ENCODE data around the gene MYO7A. TPM values are rescaled to one million over a fixed set of nuclear protein-coding genes. Genes with fewer than 3 reads are reported as not detected.

MYO7A gene
- total RNA-seq, 1 donor = under 0.01 TPM

GRCh38 chr11:77093987-77094840 is 33.8 kb upstream of the MYO7A start:
- H3K4me1 ChIP-seq (ENCODE audit: insufficient read depth, low read length) = no peaks in the 10 kb centered on the region
- no peak for TF ChIP-seq CTCF (IDR thresholded peaks at IDR 0.05; ENCODE audit: extremely low read depth, low read depth, low read length)
- no peak overlapping the region for H3K4me2 ChIP-seq (ENCODE audit: insufficient read depth, low read length)
- H3K9me3 ChIP-seq (ENCODE audit: low read depth, low read length) = no peaks in the 10 kb centered on the region
- no peak overlapping the region for H3K4me3 ChIP-seq (ENCODE audit: insufficient read depth, low read length)
- no peak overlapping the region for H3K27ac ChIP-seq (ENCODE audit: low read depth, low read length)
- H3K27me3 ChIP-seq (ENCODE audit: insufficient read depth, low read length) = no peaks in the 10 kb centered on the region
- H4K20me1 ChIP-seq (ENCODE audit: insufficient read depth, low read length) = peaks cover 14% of the 10 kb centered on the region
- DNase-seq (ENCODE audit: insufficient read length, low spot score, missing footprints) = peak; percentile 65
- no peaks in the 10 kb centered on the region for H3K79me2 ChIP-seq (ENCODE audit: insufficient read depth, low read length)
- peaks cover 3% of the 10 kb centered on the region for H3K36me3 ChIP-seq (ENCODE audit: insufficient read depth, low read length)
- H2AFZ ChIP-seq (ENCODE audit: low read length) = no peak overlapping the region

GRCh38 chr11:77094841-77095365 is 33.1 kb upstream of the MYO7A start:
- H3K27me3 ChIP-seq (ENCODE audit: insufficient read depth, low read length) = no peaks in the 10 kb centered on the region
- peaks cover 14% of the 10 kb centered on the region for H4K20me1 ChIP-seq (ENCODE audit: insufficient read depth, low read length)
- TF ChIP-seq CTCF (IDR thresholded peaks at IDR 0.05; ENCODE audit: extremely low read depth, low read depth, low read length) = no peak
- peaks cover 3% of the 10 kb centered on the region for H3K36me3 ChIP-seq (ENCODE audit: insufficient read depth, low read length)
- no peaks in the 10 kb centered on the region for H3K9me3 ChIP-seq (ENCODE audit: low read depth, low read length)
- H3K4me3 ChIP-seq (ENCODE audit: insufficient read depth, low read length) = no peak overlapping the region
- no peaks in the 10 kb centered on the region for H3K4me1 ChIP-seq (ENCODE audit: insufficient read depth, low read length)
- no peaks in the 10 kb centered on the region for H3K79me2 ChIP-seq (ENCODE audit: insufficient read depth, low read length)
- H3K4me2 ChIP-seq (ENCODE audit: insufficient read depth, low read length) = no peak overlapping the region
- no peak overlapping the region for H3K27ac ChIP-seq (ENCODE audit: low read depth, low read length)
- peak; percentile 89 for DNase-seq (ENCODE audit: insufficient read length, low spot score, missing footprints)
- no peak overlapping the region for H2AFZ ChIP-seq (ENCODE audit: low read length)

GRCh38 chr11:77095551-77096490 is 32.2 kb upstream of the MYO7A start:
- no peak for TF ChIP-seq CTCF (IDR thresholded peaks at IDR 0.05; ENCODE audit: extremely low read depth, low read depth, low read length)

More at GRCh38 chr11:77095551-77096490, 32.2 kb upstream of the MYO7A start:
- peak; percentile 80 for DNase-seq (ENCODE audit: insufficient read length, low spot score, missing footprints)
- Histone ChIP-seq H3K27ac (ENCODE audit: low read depth, low read length) (no peak overlapping the region), H3K4me1 (ENCODE audit: insufficient read depth, low read length) (no peaks in the 10 kb centered on the region), H3K9me3 (ENCODE audit: low read depth, low read length) (no peaks in the 10 kb centered on the region), H3K27me3 (ENCODE audit: insufficient read depth, low read length) (no peaks in the 10 kb centered on the region), H3K4me2 (ENCODE audit: insufficient read depth, low read length) (no peak overlapping the region), H2AFZ (ENCODE audit: low read length) (no peak overlapping the region), H3K79me2 (ENCODE audit: insufficient read depth, low read length) (no peaks in the 10 kb centered on the region), H3K4me3 (ENCODE audit: insufficient read depth, low read length) (no peak overlapping the region), H4K20me1 (ENCODE audit: insufficient read depth, low read length) (peaks cover 8% of the 10 kb centered on the region), H3K36me3 (ENCODE audit: insufficient read depth, low read length) (peaks cover 3% of the 10 kb centered on the region)
